Measurements from ENCODE around the gene ATP6V1D. TPM values are rescaled to one million over a fixed set of nuclear protein-coding genes. Genes with fewer than 3 reads are reported as not detected.
A peak's percentile ranks its signal among the peaks of the same experiment; 100 is the strongest.
"Not testable (repeated sequence)": the region's sequence is repeated elsewhere in the genome, so short reads cannot be mapped to it uniquely, and the experiment has no call there.

ATP6V1D gene
- total RNA-seq (2014; rRNA removed; shearing (Covaris generic)) = 245 and 251 TPM in 2 replicates
- polyA plus RNA-seq (2015; cell fraction: cytosol; rRNA removed) = 84.6 and 129 TPM in 2 replicates
- 42.2 and 49.5 TPM in 2 replicates for polyA plus RNA-seq (2015; cell fraction: nucleus; rRNA removed)

GRCh38 chr14:67359775-67360469 lies at the start of gene ATP6V1D, which contains the start of gene EIF2S1:
Gene ATP6V1D (minus strand): TSS chr14:67359804. CDS start chr14:67359698, 106 bp downstream.
Gene EIF2S1 (plus strand): TSS chr14:67360328. CDS start chr14:67364768, 4,440 bp downstream.
- DNase-seq (ENCODE audit: low read depth, low spot score) = peak; percentile 99
- in situ Hi-C loops (cut with HindIII; ENCODE audit: low pct_unique_long_range_greater_than_20kb, low sequenced_read_pairs) = no loop called here

- in situ Hi-C loops (cut with HindIII; ENCODE audit: low pct_unique_long_range_greater_than_20kb, low sequenced_read_pairs); DNase-seq (ENCODE audit: low read depth, low spot score): not testable (repeated sequence)
Observed at GRCh38 chr14:67408122-67408801, 48.7 kb upstream of the ATP6V1D start.

GRCh38 chr14:67405771-67406170 lies 46.2 kb upstream of the ATP6V1D start:
- no peak for DNase-seq (ENCODE audit: low read depth, low spot score)
- in situ Hi-C loops (cut with HindIII; ENCODE audit: low pct_unique_long_range_greater_than_20kb, low sequenced_read_pairs) = no loop called here

- in situ Hi-C loops (cut with HindIII; ENCODE audit: low pct_unique_long_range_greater_than_20kb, low sequenced_read_pairs) = no loop called here
- DNase-seq (ENCODE audit: low read depth, low spot score) = no peak
Observed at GRCh38 chr14:67400434-67400833, 40.8 kb upstream of the ATP6V1D start.

- DNase-seq (ENCODE audit: low read depth, low spot score) = no peak
- in situ Hi-C loops (cut with HindIII; ENCODE audit: low pct_unique_long_range_greater_than_20kb, low sequenced_read_pairs) = no loop called here
Observed at GRCh38 chr14:67397536-67397935, 37.9 kb upstream of the ATP6V1D start.

DNA sequence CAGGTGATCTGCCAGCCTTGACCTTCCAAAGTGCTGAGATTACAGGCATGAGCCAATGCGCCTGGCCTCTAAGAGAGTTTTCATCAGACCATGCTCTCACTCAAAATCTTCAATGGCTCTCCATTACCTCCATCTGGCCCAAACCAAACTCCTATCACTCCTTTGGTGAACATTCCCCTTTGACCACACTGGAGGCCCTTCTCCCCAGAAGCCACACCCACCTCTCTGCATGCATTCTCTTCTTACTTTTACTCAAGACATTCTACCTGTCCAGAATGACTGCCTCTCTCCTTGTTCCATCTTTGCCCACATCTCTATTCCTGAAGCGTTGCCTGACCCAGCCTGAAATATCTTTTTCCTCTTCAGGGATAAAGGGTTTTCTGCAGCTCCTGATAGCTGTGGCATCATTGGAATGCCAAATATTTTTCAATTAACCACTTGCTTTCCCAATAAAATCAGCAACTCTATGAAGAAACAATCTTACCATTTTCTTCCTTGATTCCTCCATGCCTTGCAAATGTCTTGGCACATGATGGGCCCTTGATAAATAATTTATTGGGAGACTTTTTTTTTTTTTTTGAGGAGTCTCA lies 36.9 kb upstream of the ATP6V1D start:
- peak; percentile 53 for DNase-seq (ENCODE audit: low read depth, low spot score)
- in situ Hi-C loops (cut with HindIII; ENCODE audit: low pct_unique_long_range_greater_than_20kb, low sequenced_read_pairs) = no loop called here

GRCh38 chr14:67395876-67396189 lies 36.2 kb upstream of the ATP6V1D start:
- in situ Hi-C loops (cut with HindIII; ENCODE audit: low pct_unique_long_range_greater_than_20kb, low sequenced_read_pairs) = no loop called here
- no peak for DNase-seq (ENCODE audit: low read depth, low spot score)

DNA sequence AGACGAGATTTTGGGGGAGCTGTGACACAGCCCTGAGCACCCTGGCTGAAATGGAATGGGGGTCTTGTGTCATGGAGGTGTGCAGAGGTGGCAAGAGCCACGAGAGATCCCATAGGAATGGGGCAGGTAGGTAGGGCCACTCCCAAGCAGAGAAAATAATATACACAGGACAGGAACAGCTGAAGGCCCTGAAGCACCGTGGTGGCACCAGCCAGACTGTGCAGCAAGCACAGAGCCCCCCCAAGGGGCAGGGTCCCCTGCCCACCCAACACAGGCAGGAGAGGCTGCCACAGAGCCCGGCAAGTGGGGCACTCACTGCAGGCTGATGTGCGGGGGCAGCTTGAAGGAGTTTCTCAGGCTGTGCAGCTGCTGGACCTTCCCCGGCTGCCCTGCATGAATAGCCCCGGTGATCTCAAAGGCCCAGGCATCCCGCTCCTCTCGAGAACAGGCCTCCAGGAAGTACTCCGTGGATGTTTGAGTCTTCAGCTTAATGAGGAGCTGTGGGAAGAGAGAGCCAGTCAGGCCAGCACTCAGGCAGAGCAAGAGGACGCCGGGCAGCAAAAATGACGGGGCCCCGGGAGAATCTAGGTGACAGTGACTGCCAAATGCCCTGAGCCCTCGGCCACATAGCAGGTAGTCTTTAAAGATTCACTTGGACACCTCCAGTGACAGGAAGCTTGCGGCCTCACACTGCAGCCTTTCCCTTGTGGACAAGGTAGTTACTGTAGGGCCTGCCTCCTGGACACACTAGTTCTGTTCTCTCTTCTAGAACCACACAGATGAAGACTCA lies 35.7 kb upstream of the ATP6V1D start:
- DNase-seq (ENCODE audit: low read depth, low spot score) = no peak
- in situ Hi-C loops (cut with HindIII; ENCODE audit: low pct_unique_long_range_greater_than_20kb, low sequenced_read_pairs) = no loop called here

GRCh38 chr14:67393689-67394088 lies 34.1 kb upstream of the ATP6V1D start:
- in situ Hi-C loops (cut with HindIII; ENCODE audit: low pct_unique_long_range_greater_than_20kb, low sequenced_read_pairs) = no loop called here
- no peak for DNase-seq (ENCODE audit: low read depth, low spot score)

- DNase-seq (ENCODE audit: low read depth, low spot score) = no peak
- in situ Hi-C loops (cut with HindIII; ENCODE audit: low pct_unique_long_range_greater_than_20kb, low sequenced_read_pairs) = no loop called here
Observed at GRCh38 chr14:67392800-67393199, 33.2 kb upstream of the ATP6V1D start.

GRCh38 chr14:67392123-67392522 lies 32.5 kb upstream of the ATP6V1D start:
- no peak for DNase-seq (ENCODE audit: low read depth, low spot score)
- in situ Hi-C loops (cut with HindIII; ENCODE audit: low pct_unique_long_range_greater_than_20kb, low sequenced_read_pairs) = no loop called here

DNA sequence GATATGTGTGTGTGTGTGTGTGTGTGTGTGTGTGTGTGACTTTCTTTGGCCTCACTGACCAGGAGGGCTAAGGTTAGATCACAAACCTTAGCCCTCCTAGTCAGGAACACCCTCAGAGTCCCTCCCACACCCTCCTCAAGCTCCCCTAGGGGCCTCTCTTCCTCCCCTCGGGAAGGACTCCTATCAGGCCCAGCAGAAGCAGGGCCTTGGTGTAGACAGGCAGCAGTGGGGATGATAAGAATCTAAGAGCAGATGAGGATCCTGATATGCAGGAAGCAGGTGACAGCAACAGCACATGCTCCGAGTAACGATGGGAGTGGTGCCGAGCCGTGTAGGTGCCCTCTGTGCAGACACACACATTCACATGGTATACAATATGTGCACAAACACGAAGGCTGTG lies 31.7 kb upstream of the ATP6V1D start:
- DNase-seq (ENCODE audit: low read depth, low spot score) = no peak
- in situ Hi-C loops (cut with HindIII; ENCODE audit: low pct_unique_long_range_greater_than_20kb, low sequenced_read_pairs) = no loop called here

DNA sequence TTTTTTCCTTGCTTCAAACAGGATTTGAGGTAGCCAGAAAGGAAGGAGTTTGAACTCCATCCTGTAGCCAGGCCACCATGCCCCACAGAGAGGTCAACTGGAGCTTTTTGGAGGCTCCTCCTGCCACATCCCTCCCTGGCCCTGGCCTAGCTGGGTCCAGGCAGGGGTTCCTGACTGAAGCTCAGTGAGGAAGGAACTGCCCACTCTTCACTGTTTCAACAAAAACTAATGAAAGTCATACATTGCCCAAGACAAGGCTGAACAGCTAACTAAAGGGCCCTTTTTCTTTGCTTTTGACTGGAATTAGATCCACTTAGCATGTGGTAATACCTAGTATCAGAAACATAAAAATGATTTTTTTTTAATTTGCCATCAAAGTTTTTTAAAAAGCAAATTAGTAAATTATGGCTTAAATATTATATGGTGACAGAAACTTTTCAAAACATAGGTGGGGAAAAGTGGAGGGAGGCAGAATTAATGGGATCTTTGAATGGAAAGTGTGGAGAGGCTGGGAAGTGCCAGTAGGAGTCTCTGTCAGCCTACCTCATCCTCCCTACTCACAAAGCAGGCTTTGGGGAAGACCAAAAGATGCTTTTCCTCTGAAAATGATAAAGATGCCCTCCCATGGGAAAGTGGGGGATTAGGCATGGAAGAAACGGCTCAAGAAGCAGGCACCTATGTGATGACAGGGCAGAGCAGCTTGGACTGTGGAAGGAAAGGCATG lies 30.4 kb upstream of the ATP6V1D start:
- no peak for DNase-seq (ENCODE audit: low read depth, low spot score)
- in situ Hi-C loops (cut with HindIII; ENCODE audit: low pct_unique_long_range_greater_than_20kb, low sequenced_read_pairs) = no loop called here

- DNase-seq (ENCODE audit: low read depth, low spot score) = no peak
- in situ Hi-C loops (cut with HindIII; ENCODE audit: low pct_unique_long_range_greater_than_20kb, low sequenced_read_pairs) = no loop called here
Observed at GRCh38 chr14:67389275-67389674, 29.7 kb upstream of the ATP6V1D start.

DNA sequence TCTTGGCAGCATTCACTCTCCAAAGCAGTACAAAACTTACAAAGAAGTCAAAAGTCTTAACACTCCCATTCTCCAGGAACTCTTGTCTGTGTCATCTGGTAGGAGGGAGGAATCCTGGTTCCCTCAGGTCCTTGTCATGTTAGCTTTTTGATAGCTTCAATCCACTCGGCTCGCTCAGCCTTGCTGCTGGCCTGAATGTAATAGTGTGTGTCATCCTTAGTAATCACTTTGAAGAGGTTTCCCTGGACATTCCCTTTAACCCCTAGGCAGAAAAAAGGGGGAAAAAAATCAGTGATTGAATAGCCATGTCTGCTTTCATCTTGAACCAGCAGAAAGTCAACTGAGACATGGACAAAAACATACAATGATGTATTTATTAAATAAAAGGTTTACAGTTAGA lies 27.6 kb upstream of the ATP6V1D start:
- in situ Hi-C loops (cut with HindIII; ENCODE audit: low pct_unique_long_range_greater_than_20kb, low sequenced_read_pairs) = no loop called here
- no peak for DNase-seq (ENCODE audit: low read depth, low spot score)

GRCh38 chr14:67385618-67386017 lies 26.0 kb upstream of the ATP6V1D start:
- no peak for DNase-seq (ENCODE audit: low read depth, low spot score)
- in situ Hi-C loops (cut with HindIII; ENCODE audit: low pct_unique_long_range_greater_than_20kb, low sequenced_read_pairs) = no loop called here

DNA sequence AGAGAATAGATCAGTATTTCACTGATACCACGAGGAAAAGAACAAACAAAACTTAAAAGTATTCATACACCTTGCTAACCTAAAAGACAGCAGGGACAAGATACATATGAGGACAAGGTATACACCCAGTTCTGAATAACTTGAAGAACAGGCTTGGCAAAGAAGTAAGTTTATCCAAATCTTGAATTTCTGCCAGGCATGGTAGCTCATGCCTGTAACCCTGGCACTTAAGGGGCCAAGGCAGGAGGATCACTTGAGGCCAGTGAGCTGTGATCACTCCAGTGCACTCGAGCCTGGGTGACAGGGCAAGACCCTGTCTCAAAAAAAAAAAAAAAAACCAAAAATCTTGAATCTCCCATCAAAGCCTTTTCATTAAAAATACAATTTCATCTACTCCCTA lies 25.5 kb upstream of the ATP6V1D start:
- in situ Hi-C loops (cut with HindIII; ENCODE audit: low pct_unique_long_range_greater_than_20kb, low sequenced_read_pairs) = no loop called here
- DNase-seq (ENCODE audit: low read depth, low spot score) = no peak

Measured in SK-MEL-5 (cell line).